Right cardiac atrium (tissue), 5 donors: ENCODE measurements around the gene KCNIP4. TPM values are rescaled to one million over a fixed set of nuclear protein-coding genes. Genes with fewer than 3 reads are reported as not detected.
"Not testable (repeated sequence)": the region's sequence is repeated elsewhere in the genome, so short reads cannot be mapped to it uniquely, and the experiment has no call there.

ENCODE experiments used
- ATAC-seq, 2 donors: fragments of 200-7000 bp; cut with Tn5 transposase; one replicate each; pipeline versions ENCODE4 v1.8.0 to v1.9.1; 2020; ENCODE audit warnings: moderate library complexity in 2 of 2, mild to moderate bottlenecking in 1 of 2
- DNase-seq, 3 donors: peaks; one replicate each; pipeline ENCODE4 v3.0.0-alpha.2; 2020
- H3K27ac ChIP-seq: one replicate; pipeline ENCODE4 v1.5.1; 2013; ENCODE audit warnings: mild to moderate bottlenecking, low read length, control low read depth, moderate library complexity
- H3K27me3 ChIP-seq: one replicate; pipeline ENCODE4 v1.6.1; 2013; ENCODE audit not compliant: control insufficient read depth, insufficient read depth
- H3K4me1 ChIP-seq: one replicate; pipeline ENCODE4 v1.6.1; 2013; ENCODE audit warnings: low read length; ENCODE audit not compliant: control insufficient read depth, insufficient read depth
- H3K4me3 ChIP-seq: one replicate; pipeline ENCODE4 v1.5.1; 2013; ENCODE audit warnings: low read length, control low read depth
- H3K9me3 ChIP-seq: one replicate; pipeline ENCODE4 v1.6.1; 2013; ENCODE audit warnings: low read length; ENCODE audit not compliant: control insufficient read depth
- WGBS: extraction: QIAGEN DNeasy Blood & Tissue Kit; methylation state at CpG from one replicate; pipeline ENCODE4 v1.1.7; 2013; 5-methylcytosine and 5-hydroxymethylcytosine counted together
- intact Hi-C, 4 donors: fragments of 100-400 bp; cut with DNase I; formaldehyde crosslinking; loops; one replicate each; pipeline versions ENCODE4 v1.11.0 to v1.14.0; 2022 to 2023
- polyA plus RNA-seq: library from polyadenylated mRNA; stranded (reverse); fragments of 200-250 nt; gene quantifications from one replicate; pipeline ENCODE4 v1.2.3, GENCODE V29; 2013
- total RNA-seq, 4 donors: library from RNA; stranded (reverse); fragmentation: NEBNext Ultra II Directional; extraction: Animal tissue kit (Norgen Biotek cat#: 25700); gene quantifications; one replicate each; pipeline ENCODE4 v1.2.1, GENCODE V29; 2021
- donor health status: healthy with polysubstance abuse.
- donor health status: DM: no; HTN: yes; CAD: no.
- donor health status: DM: no; HTN: no; CAD: no.
- donor health status: DM: no; HTN: yes; CAD: no; lungs with severe emphysema.
- donor health status: DM: yes; HTN: yes; CAD: no.

KCNIP4 gene
- total and polyA plus RNA-seq, 5 donors: 0.05 to 0.86 (median 0.23) TPM; not detected in 2

- Histone ChIP-seq H3K4me1 (no peaks in the 10 kb centered on the region), H3K27me3 (no peaks in the 10 kb centered on the region), H3K9me3 (no peaks in the 10 kb centered on the region), H3K4me3 (no peak overlapping the region), H3K27ac (no peak overlapping the region)
- intact Hi-C loops: no loop called here
- DNase-seq (no peak), ATAC-seq (no peak)
- 40% methylated on average over 4 of the region's 4 CpGs for WGBS
Measured at GRCh38 chr4:20809812-20810211, 1138.8 kb downstream of the KCNIP4 start.

GRCh38 chr4:20805716-20806115, 1142.9 kb downstream of the KCNIP4 start:
- no peaks in the 10 kb centered on the region for H3K27me3 ChIP-seq
- no peak overlapping the region for H3K4me3 ChIP-seq
- no peaks in the 10 kb centered on the region for H3K4me1 ChIP-seq
- DNase-seq (no peak), ATAC-seq (no peak)
- intact Hi-C loops: no loop called here
- H3K9me3 ChIP-seq: no peaks in the 10 kb centered on the region
- H3K27ac ChIP-seq: no peak overlapping the region
- 77% methylated on average over 1 of the region's 1 CpG for WGBS

GRCh38 chr4:20787940-20788665, 1160.5 kb downstream of the KCNIP4 start:
- H3K4me1 ChIP-seq: no peaks in the 10 kb centered on the region
- H3K9me3 ChIP-seq: no peaks in the 10 kb centered on the region
- no peak for ATAC-seq
- intact Hi-C loops: no loop called here
- no peak for DNase-seq
- 86% methylated on average over 2 of the region's 2 CpGs for WGBS
- H3K4me3 ChIP-seq: no peak overlapping the region
- no peak overlapping the region for H3K27ac ChIP-seq
- H3K27me3 ChIP-seq: no peaks in the 10 kb centered on the region

- H3K4me1 ChIP-seq, H3K9me3 ChIP-seq, DNase-seq, H3K27ac ChIP-seq, H3K4me3 ChIP-seq, intact Hi-C loops, H3K27me3 ChIP-seq, ATAC-seq: not testable (repeated sequence)
- 84% methylated on average over 1 of the region's 1 CpG for WGBS
Measured at GRCh38 chr4:20783134-20783533, 1165.4 kb downstream of the KCNIP4 start.

GRCh38 chr4:20778896-20779295, 1169.7 kb downstream of the KCNIP4 start:
- Histone ChIP-seq H3K27me3 (no peaks in the 10 kb centered on the region), H3K4me3 (no peak overlapping the region), H3K9me3 (no peaks in the 10 kb centered on the region), H3K4me1 (no peaks in the 10 kb centered on the region), H3K27ac (no peak overlapping the region)
- no peak for ATAC-seq
- no peak for DNase-seq
- 60% methylated on average over 1 of the region's 1 CpG for WGBS
- intact Hi-C loops: loop anchor here in 1 of 4 donors (10.0 kb wide), 2 partner anchors 356 to 986 kb away; no protein-coding TSS in a partner anchor

- Histone ChIP-seq H3K27me3 (no peaks in the 10 kb centered on the region), H3K9me3 (no peaks in the 10 kb centered on the region), H3K27ac (no peak overlapping the region), H3K4me3 (no peak overlapping the region), H3K4me1 (no peaks in the 10 kb centered on the region)
- intact Hi-C loops: loop anchor here in 1 of 4 donors (10.0 kb wide), 2 partner anchors 361 to 991 kb away; no protein-coding TSS in a partner anchor
- ATAC-seq: peak; percentile 45 to 66
- 28% methylated on average over 14 of the region's 14 CpGs for WGBS
- DNase-seq: no peak
Measured at GRCh38 chr4:20773144-20773997, 1175.2 kb downstream of the KCNIP4 start.

- no peak for ATAC-seq
Measured at GRCh38 chr4:20764366-20764992, 1184.1 kb downstream of the KCNIP4 start.

GRCh38 chr4:20761826-20762225, 1186.7 kb downstream of the KCNIP4 start:
- Histone ChIP-seq H3K27me3 (no peaks in the 10 kb centered on the region), H3K27ac (no peak overlapping the region), H3K9me3 (no peaks in the 10 kb centered on the region), H3K4me3 (no peak overlapping the region), H3K4me1 (no peaks in the 10 kb centered on the region)
- intact Hi-C loops: no loop called here
- WGBS: 96% methylated on average over 1 of the region's 1 CpG
- DNase-seq (no peak), ATAC-seq (no peak)

More at GRCh38 chr4:20764366-20764992, 1184.1 kb downstream of the KCNIP4 start:
- WGBS: 88% methylated on average over 13 of the region's 13 CpGs
- Histone ChIP-seq H3K9me3 (no peaks in the 10 kb centered on the region), H3K4me3 (no peak overlapping the region), H3K27ac (no peak overlapping the region), H3K4me1 (no peaks in the 10 kb centered on the region), H3K27me3 (no peaks in the 10 kb centered on the region)
- no peak for DNase-seq
- intact Hi-C loops: no loop called here

GRCh38 chr4:20761382-20761781, 1187.2 kb downstream of the KCNIP4 start:
- H3K27me3 ChIP-seq: no peaks in the 10 kb centered on the region
- ATAC-seq: no peak

GRCh38 chr4:20760053-20760452, 1188.5 kb downstream of the KCNIP4 start:
- Histone ChIP-seq H3K27me3 (no peaks in the 10 kb centered on the region), H3K4me3 (no peak overlapping the region), H3K4me1 (no peaks in the 10 kb centered on the region), H3K27ac (no peak overlapping the region), H3K9me3 (no peaks in the 10 kb centered on the region)
- DNase-seq (no peak), ATAC-seq (no peak)
- 72% methylated on average over 2 of the region's 2 CpGs for WGBS
- intact Hi-C loops: no loop called here

More at GRCh38 chr4:20761382-20761781, 1187.2 kb downstream of the KCNIP4 start:
- H3K27ac ChIP-seq: no peak overlapping the region
- H3K4me3 ChIP-seq: no peak overlapping the region
- no peaks in the 10 kb centered on the region for H3K4me1 ChIP-seq
- DNase-seq: no peak
- H3K9me3 ChIP-seq: no peaks in the 10 kb centered on the region
- intact Hi-C loops: no loop called here

GRCh38 chr4:20754036-20754435, 1194.5 kb downstream of the KCNIP4 start:
- intact Hi-C loops: no loop called here
- Histone ChIP-seq H3K4me3 (no peak overlapping the region), H3K27me3 (no peaks in the 10 kb centered on the region), H3K9me3 (no peaks in the 10 kb centered on the region), H3K27ac (no peak overlapping the region), H3K4me1 (no peaks in the 10 kb centered on the region)
- ATAC-seq: no peak
- WGBS: 74% methylated on average over 1 of the region's 1 CpG
- no peak for DNase-seq
